HG03378 (cell line): ENCODE measurements around the gene ARNT2.

Experiments
- ATAC-seq: cut with Tn5 transposase; IDR thresholded peaks from one replicate; pipeline ENCODE4 v1.9.1; 2021; ENCODE audit warnings: mild to moderate bottlenecking, moderate library complexity; ENCODE audit not compliant: unreplicated experiment

Gene ARNT2

DNA sequence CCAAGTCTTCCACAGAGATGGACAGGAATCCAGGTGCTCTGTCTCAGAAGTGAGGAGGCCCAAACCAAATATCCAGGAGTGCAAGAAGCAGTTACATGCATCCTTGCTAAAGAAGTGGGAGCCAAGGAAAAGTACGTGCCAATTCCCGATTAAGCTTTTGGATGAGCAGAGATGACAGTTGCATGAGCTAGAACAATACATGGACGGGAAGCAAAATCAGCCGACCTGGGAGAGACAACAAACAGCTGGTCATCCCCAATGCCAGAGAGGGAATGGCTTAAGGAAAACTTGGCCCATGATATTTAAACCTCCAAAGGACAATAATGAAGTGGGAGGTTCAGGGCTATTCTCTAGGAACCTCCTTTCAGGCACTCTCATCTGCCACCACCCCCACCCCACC lies 204.9 kb downstream of the ARNT2 start:
- ATAC-seq = no peak

DNA sequence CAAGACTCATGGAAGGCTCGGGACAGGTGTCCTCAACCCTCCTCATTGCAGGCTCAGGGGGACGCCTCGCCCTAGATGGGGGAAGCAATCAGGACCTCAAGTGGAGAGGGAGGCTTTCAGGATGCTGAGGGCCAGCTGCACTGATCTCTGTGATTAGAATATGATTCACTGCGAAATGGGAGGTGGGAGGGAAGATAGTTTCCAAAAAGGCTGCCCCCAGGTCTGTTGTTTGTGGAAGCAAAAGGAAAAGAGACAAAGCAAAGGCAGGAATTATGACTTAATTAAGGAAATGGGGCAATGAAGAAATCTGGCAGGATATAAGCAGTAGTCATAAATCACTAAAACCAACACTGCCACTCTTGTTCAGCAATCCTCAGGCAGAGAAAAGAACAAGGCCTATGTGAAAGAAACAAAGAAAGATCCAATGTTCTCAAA lies 205.3 kb downstream of the ARNT2 start:
- no peak for ATAC-seq

DNA sequence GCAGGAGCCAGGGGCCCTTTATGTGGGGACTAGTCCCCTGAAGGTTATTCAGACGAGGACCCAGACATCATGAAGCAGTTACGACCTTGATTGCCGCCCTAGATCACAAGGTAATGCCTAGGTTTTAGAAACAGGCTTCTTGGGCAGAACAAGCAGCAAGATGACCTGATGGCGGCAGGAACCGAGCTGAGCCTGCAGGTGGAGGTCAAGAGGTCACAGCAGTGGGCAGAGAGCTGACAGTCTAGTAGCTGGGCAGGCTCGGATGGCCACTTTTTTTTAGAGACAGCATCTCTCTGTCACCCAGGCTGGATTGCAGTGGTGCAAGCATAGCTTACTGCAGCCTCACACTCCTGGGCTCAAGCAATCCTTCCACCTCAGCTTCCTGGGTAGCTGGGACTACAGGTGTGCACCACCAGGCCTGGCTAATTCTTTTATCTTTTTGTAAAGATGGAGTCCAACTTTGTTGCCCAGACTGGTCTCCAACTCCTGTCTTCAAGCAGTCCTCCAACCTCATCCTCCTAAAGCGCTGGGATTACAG lies 207.4 kb downstream of the ARNT2 start:
- ATAC-seq = no peak

DNA sequence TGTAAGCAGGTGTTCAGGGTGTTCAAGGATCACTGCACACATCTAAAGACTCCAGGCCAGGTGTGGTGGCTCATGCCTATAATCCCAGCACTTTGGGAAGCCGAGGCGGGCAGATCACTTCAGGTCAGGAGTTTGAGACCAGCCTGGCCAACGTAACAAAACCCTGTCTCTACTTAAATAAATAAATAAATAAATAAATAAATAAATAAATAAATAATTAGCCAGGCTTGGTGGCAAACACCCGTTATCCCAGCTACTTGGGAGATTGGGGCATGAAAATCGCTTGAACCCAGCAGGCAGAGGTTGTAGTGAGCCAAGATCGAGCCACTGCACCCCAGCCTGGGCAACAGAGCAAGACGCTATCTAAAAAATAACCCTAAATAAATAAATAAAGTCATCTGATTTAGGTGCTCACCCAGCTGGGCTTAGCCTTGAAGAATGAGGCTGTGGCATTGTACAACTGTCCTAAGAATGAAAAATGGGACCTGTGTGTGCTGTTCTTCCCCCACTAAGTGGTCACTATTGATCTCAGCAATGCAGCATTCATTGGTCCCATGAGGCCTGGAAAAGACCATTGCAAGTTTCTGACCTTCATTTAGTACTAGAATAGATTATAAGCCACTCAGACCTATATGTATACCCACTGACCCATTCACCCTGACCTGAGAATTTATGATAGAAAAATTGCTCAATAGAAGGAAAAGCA lies 208.1 kb downstream of the ARNT2 start:
- ATAC-seq = no peak

DNA sequence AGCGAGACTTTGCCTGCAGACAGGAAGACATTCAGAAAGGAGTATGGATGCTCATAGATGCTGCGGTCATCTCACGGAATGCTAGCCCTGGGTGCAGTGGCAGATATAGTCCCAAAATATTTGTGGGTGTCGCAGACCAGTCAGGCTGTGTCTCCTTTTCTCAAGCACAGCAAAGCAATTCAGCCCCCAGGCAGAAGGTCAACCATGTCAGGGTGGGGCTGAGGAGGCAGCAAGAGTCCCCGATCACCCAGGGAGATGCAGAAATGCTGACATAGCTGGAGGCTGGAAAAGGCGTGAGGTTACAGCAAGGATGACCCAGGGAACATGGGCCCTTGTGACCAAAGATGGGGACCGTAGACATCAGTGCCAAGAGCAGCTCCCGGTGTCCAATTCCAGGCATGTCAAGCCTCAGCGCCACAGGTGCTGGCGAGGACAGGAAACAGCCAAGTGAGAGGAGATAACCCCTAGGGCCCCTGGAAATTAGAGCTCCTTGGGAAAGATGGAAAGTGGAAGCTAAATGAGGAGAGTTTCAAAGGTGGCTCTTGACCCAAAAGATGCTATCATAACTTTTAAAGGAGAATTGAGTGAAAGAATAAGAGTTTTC lies 209.7 kb downstream of the ARNT2 start:
- ATAC-seq = no peak

DNA sequence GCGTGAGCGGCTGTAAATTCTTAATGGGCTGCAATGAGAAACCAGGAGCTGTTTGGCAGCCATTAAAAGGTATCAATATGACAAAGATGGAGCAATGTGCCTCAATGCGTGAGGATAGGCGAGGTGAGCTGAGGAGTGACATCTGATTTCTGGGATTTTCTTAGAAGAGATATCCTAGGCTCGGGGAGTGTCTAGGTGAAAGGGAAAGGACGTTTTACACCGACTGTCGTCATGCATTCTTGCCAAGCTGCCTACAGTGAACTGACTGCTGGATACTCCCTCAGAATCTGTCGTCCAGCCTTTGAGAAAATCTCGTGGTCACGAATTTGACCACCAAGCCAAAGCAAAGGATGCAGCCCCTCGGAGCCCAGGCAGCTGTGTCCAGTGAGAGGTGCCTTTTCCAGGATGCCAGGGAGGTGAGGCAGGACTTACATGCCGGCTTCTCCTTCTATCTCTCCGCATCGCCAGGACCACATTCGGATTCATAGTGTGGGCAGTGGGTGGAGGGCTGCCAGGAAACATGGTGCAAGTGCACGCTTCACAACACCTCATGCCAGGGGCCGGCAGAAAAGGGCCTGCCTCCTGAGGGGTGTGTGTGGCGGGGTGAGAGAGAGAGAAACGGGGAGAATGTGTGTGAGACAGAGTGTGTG lies 210.7 kb downstream of the ARNT2 start:
- ATAC-seq = no peak

DNA sequence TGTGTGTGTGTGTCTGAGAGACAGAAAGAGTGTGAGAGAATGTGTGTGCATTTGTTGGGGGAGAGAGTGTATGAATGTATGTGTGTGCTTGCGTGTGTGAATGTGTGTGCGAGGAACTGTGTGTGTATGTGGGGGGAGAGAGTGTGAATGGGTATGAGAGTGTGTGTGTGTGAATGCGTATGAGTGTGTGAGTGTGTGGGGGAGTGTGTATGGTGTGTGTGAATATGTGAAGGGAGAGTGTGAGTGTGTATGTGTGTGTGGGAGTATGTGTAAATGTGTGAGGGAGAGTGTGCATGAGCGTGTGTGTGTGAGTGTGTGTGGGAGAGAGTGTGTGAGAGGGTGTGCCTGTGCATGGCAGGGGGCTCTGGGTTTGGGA lies 211.2 kb downstream of the ARNT2 start:
- no peak for ATAC-seq

DNA sequence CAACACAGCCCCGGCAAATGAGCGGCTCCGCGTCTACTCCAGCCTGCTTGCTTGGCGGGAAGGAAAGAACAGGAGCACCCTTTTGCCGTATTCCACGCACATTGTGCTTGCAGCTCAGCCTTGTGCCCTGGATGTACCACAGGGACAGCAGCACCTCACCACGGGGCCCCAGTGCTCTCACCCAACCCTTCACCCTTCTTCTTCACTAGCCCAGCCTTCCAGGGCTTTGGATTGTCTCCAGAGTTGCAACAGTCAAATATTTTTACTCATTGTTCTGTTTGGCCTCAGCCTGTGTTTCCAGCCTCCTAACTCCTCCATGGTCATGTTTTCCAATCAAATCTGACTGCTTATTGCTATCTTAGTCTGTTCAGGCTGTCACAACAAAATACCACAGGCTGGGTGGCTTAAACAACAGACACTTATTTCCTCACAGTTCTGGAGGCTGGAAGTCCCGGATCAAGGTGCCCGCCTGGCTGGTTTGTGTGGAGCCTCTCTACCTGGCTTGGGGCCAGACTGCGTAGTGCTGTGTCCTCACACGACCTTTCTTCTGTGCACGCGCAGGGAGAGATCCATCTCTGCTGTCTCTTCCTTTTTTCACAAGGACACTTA lies 211.7 kb downstream of the ARNT2 start:
- ATAC-seq = no peak

DNA sequence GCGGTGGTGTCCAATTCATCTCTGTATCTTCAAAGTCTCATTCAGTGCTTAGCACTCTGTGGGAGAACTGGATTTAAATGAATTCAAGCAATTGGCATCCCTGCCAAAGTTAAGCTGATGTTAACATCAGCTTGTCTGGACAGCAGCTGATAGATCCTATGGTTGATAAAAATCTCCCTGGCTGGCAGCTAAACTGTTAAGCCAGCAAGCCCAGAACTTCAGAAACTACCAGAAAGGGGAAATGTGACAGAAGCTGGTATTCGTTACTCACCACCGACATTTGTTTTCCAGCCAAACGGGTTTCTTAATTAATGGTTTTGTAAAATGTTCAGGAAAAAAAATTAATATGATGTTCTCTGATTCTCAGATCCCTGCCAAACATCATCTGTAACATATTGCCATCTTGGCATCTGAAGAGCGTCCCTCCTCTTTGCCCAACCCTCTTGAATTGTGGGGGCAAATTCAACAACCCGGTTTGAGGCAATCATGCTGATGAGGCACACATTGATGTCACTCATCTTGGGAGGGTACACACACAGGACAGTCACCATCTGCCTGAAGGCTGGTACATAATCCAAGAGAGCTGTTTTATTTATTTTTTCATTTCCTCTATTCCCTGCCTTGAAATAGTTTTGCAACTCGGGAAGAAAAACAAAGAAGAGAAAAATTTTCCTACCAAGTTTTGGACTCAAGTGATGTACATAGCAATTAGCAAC lies 214.7 kb downstream of the ARNT2 start:
- no peak for ATAC-seq

DNA sequence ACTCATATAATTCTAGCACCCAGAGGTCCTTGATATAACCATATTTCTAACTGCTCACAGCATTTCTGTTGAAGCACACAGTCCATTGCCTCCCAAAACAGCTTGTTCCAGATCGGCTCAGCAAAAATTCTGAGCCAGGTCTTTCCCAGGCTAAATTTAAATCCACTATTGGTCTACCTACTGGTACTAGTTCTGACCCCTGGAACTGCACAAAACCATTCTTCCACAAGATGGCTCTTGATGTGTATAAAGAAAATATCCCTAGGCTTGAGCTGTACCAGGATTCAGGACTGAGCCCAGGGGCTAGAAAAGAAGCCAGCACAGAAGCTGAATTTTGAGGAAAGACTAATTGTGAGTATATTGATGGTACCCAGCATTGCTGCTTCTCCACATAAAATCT lies 215.5 kb downstream of the ARNT2 start:
- no peak for ATAC-seq

DNA sequence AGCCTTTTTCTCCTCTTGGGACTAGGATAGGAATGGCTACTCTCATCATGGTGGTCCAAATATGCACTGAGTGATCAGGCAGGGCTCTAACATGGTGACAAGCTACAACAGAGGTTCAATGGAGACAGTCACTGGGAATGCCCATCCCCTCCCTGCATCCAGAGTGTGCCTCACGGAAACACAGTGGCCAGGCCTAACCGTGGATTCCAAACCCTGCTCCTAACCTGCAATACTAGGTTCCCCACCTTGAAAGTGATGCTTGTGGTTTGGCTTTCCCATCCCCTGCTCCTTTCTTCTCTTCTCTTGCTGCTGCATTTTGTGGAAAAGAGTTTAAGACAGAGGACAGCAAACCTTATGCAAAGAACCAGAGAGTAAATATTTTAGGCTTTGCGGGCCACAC lies 216.0 kb downstream of the ARNT2 start:
- ATAC-seq = no peak

DNA sequence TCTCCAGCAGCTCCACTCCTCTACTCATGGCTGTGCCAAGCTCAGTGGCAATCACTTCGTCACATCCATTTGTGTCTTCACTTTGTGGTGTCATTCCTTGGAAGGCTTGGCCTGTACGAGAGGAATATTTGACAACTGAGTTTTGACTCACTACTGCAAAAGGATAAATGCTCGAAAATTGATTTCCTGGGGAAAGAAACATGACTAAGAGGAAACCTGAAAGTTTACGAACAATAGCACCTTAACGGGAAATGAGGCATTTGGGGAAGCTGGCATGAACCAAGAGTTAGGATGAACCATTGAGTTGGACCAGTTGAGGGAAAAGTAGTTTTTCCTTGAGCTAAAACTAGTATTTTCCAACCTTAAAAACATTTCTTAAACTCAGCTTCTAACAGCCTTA lies 216.7 kb downstream of the ARNT2 start:
- ATAC-seq = no peak

DNA sequence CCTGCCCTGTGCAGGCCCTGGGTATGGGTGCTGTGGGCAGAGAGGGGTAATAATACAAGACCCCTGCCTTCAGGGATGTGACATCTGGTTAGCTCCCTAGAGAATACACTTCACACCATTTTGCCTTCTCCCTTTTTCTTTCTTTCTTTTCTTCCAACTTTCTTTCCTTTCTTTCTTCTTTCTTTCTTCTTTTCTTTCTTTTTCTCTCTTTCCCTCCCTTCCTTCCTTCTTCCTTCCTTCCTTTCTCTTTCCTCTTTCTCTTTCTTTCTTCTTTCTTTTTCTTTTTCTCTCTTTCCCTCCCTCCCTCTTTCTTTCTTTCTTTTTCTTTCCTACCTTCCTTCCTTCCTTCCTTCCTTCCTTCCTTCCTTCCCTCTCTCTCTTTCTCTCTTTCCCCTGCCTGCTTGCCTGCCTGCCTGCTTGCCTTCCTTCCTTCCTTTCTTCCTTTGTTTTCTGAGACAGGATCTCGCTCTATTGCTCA lies 222.5 kb downstream of the ARNT2 start:
- no peak for ATAC-seq

DNA sequence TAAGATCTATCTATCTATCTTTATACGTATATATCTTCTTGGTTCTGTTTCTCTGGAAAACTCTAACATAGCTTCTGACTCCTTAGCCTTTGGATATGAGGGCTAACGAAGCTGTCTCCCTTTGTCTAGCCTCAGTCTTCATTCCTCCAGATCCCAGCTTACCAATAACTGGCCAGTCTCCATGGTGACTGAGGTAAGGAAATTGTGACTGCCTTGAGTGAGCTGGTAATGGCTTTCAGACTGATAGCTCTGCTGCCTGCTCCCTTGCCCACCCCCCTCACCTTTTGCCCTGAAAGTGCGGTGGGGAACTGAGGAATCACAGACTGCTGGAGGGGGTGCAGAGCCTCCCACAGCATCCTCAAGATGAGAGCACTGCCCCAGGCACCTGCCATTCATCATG lies 225.2 kb downstream of the ARNT2 start:
- no peak for ATAC-seq

DNA sequence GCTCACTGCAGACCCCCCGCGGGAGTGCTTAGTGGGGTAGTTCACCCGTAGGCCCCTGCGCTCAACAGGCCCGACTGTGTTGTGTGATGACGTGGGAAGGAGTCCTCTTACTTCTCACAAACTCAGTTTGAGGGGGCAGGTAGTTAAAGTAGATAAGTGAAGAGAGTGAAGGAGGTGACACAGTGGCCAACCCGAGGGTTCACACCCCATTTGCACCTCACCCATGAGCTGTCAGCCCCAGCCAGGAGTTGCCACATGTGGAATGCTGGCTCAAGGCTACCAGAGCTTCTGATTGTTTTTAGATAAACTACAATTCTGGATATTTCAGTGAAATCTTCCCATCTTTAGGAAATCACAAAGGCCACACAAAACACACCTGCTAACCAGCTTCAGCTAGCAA lies 226.8 kb downstream of the ARNT2 start:
- no peak for ATAC-seq

DNA sequence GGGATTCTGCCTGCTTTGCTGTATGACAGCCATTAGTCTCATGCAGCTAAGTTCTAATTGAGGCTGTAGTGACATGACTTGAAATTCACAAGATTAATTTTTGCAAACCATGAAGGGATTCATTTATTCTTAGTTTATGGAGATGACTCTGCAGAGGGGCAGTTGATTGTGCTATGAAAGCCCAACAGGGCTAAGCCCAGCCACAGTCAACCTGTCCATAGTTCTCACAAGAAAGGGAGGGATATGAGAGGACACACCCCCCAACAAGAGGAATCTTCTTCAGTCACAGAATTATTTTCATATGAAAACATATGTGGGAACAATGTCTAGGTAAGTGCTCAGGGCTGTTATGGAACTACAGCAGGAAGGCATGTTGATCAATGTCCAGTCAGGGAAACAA lies 229.0 kb downstream of the ARNT2 start:
- ATAC-seq = no peak

DNA sequence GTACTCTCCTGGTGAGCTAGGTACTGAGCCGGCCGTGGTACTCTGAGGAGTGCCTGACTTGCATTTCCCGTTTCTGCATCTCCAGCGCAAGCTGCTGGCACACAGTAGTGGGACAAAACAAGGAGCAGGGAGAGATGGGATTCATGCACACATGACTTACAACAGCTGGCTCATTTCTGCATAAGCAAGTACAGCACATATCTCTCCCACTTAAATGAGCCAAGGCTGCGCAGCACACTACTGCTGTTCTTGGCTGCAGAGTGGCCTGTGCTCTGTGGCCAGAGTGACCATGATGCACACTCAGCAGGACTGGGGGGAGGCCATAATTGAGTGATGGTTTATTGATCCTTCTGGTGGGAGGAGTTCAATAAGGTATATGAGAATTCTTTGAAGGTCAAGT lies 231.8 kb downstream of the ARNT2 start:
- ATAC-seq = no peak

DNA sequence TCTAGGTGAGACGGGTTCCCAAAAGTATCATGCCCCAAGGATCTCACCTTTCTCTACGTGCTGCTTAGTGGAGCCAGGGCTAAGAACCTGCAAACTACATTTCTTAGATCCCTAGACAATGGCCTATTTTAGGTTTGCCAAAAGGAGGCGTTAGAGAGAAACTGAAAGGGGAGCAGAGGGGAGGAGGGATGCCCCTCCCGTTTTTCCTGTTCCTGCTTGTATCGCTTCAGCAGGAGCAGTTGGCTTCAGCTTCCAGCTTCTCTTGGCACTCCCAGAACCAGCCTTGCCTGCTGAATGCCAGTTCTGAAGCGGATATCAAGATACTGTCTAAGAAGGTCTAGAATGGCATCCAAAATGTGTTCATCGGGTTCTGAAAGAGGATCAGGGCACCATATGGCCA lies 232.5 kb downstream of the ARNT2 start:
- no peak for ATAC-seq

DNA sequence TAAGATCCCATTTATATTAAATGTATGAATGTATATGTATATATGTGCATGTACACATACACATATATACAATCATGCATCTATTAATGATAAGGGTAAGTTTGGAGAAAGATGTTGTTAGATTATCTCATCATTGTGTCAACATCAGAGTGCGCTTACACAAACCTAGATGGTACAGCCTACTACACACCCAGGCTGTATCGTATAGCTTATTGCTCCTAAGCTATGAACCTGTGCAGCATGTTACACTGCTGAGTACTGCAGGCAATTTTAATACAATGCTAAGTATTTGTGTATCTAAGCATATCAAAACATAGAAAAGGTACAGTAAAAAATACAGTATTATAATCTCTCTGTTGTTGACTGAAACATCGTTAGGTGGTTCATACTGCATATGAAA lies 233.6 kb downstream of the ARNT2 start:
- no peak for ATAC-seq

DNA sequence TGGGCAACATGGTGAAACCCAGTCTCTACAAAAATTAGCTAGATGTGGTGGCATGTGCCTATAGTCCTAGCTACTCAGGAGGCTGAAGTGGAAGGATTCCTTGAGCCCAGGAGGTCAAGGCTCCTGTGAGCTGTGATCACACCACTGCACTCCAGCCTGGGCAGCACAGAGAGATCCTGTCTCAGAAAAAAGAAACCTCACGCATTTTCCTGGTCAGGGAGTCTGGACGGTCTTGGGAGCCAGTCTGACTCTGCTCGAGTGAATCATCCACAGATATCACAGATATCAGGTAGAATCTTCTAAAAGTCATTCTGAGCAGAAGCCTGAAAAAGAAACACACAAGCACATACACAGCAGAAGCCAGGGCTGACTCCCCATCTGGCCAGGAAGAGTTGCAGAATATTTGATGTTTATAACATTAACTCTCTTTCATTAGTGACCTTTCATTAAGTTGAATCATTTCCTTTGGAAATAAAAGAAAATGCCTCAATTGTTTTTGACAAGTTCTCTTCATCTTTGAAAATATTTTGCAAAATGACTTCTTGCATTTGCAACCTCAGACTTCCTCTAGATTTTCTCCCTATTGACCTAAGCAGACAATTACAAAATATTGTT lies 234.5 kb downstream of the ARNT2 start:
- no peak for ATAC-seq

DNA sequence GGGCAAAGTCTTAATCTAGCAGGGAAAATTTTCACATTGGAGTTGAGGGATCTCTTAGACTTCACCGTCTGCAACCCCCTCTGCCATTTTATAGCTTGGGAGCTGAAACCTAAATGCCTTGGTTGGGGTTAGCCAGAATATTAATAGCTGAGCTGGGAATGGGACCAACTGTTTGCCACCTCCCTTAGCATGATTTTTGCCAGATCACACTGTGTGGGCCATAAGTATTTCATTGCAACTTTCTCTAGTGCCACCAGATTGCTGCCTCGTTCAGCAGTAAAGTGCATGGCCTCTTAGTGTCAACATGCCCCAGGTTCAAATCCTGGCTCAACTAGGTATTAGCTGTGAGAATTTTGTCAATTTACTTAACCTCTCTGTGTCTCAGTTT lies 235.0 kb downstream of the ARNT2 start:
- no peak for ATAC-seq
